Measurements from ENCODE around the gene KCNH1.

DNA sequence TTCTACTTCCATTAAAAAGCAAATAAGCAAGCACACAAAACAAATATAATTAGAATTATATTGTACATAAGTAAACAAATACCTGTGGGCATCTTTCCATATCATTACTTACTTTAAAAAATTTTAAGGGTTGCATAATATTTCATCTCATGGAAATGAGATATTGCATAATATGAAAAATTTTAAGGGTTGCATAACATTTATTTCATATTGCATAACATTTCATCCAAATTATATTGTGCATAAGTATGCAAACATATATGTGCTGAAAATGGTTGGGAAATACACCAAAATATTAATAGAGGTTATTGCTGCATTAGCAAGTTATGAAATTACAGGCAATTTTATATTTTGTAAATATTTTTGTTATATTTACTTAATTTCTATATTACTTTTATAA is 213.7 kb downstream of the KCNH1 start:
- TF ChIP-seq CTCF (IDR thresholded peaks at IDR 0.05) (no peak), RARB (CRISPR knock-in tag; IDR thresholded peaks at IDR 0.05) (no peak)

Measured in A549 (cell line).